ENCODE measurements around the gene CAPN11.
"Not testable (repeated sequence)": the region's sequence is repeated elsewhere in the genome, so short reads cannot be mapped to it uniquely, and the experiment has no call there.

The CAPN11 gene

GRCh38 chr6:44132476-44132875 lies 26.1 kb upstream of the CAPN11 start:
- no peak for DNase-seq

- DNase-seq: no peak
Measured at GRCh38 chr6:44133003-44133931, 25.4 kb upstream of the CAPN11 start.

GRCh38 chr6:44133981-44134711 lies 24.5 kb upstream of the CAPN11 start:
- DNase-seq: no peak

GRCh38 chr6:44135173-44135758 lies 23.4 kb upstream of the CAPN11 start:
- DNase-seq: no peak

- DNase-seq: no peak
Measured at GRCh38 chr6:44135875-44136274, 22.7 kb upstream of the CAPN11 start.

- no peak for DNase-seq
Measured at GRCh38 chr6:44138717-44139350, 19.8 kb upstream of the CAPN11 start.

GRCh38 chr6:44139351-44139743 lies 19.3 kb upstream of the CAPN11 start:
- DNase-seq: no peak

GRCh38 chr6:44142835-44143234 lies 15.8 kb upstream of the CAPN11 start:
- no peak for DNase-seq

GRCh38 chr6:44143731-44144130 lies 14.9 kb upstream of the CAPN11 start:
- no peak for DNase-seq

GRCh38 chr6:44144536-44144935 lies 14.1 kb upstream of the CAPN11 start:
- DNase-seq: not testable (repeated sequence)

- DNase-seq: no peak
Measured at GRCh38 chr6:44145839-44146238, 12.8 kb upstream of the CAPN11 start.

GRCh38 chr6:44146685-44147084 lies 11.9 kb upstream of the CAPN11 start:
- no peak for DNase-seq

- DNase-seq: no peak
Measured at GRCh38 chr6:44147256-44147655, 11.4 kb upstream of the CAPN11 start.

GRCh38 chr6:44148306-44148705 lies 10.3 kb upstream of the CAPN11 start:
- DNase-seq: no peak

- no peak for DNase-seq
Measured at GRCh38 chr6:44149369-44150012, 9.1 kb upstream of the CAPN11 start.

- no peak for DNase-seq
Measured at GRCh38 chr6:44150317-44150917, 8.2 kb upstream of the CAPN11 start.

GRCh38 chr6:44151348-44152108 lies 7.1 kb upstream of the CAPN11 start:
- peak; percentile 84 for DNase-seq

GRCh38 chr6:44152109-44152461 lies 6.5 kb upstream of the CAPN11 start:
- no peak for DNase-seq

GRCh38 chr6:44152533-44152932 lies 6.1 kb upstream of the CAPN11 start:
- no peak for DNase-seq

GRCh38 chr6:44154067-44154466 lies 4.6 kb upstream of the CAPN11 start:
- no peak for DNase-seq

GRCh38 chr6:44156494-44157151 lies 2.0 kb upstream of the CAPN11 start:
- no peak for DNase-seq

Measured in stimulated activated CD4-positive, alpha-beta T cell treated with anti-CD3 and anti-CD28 coated beads, Interleukin-15, amount 100 ng/mL, for 24 hours (primary cell).